HEK293 (cell line): Measurements from ENCODE around the gene FCHO1.

Experiments
- BCL11B ChIP-seq: fragments of 450-650 bp; formaldehyde crosslinking; IDR thresholded peaks from 2 replicates; pipeline ENCODE4 v1.5.1; 2016; ENCODE audit warnings: low read depth, missing biosample characterization, missing genetic modification characterization
- EGR2 ChIP-seq: fragments of 450-650 bp; formaldehyde crosslinking; IDR thresholded peaks from 2 replicates; pipeline ENCODE4 v1.5.1; 2016; ENCODE audit warnings: low read depth, missing biosample characterization, missing genetic modification characterization
- HOXD13 ChIP-seq: sonication (generic); formaldehyde crosslinking; IDR thresholded peaks from 2 replicates; pipeline ENCODE4 v1.8.0; 2022; ENCODE audit warnings: missing genetic modification reagents, borderline replicate concordance
- KLF8 ChIP-seq: fragments of 450-650 bp; formaldehyde crosslinking; IDR thresholded peaks from 2 replicates; pipeline ENCODE4 v1.5.1; 2016; ENCODE audit warnings: missing biosample characterization, missing genetic modification characterization
- OSR2 ChIP-seq: fragments of 450-650 bp; formaldehyde crosslinking; IDR thresholded peaks from 2 replicates; pipeline ENCODE4 v1.5.1; 2016; ENCODE audit warnings: missing biosample characterization, missing genetic modification characterization
- TCF7L2 ChIP-seq: IDR thresholded peaks from 2 replicates; pipeline ENCODE4 v1.6.1; 2011; ENCODE audit warnings: low read depth, mild to moderate bottlenecking, inconsistent platforms, low read length, moderate library complexity, borderline replicate concordance
- TRIM28 ChIP-seq: IDR thresholded peaks from 2 replicates; pipeline ENCODE4 v1.6.1; 2011; ENCODE audit warnings: low read length, control low read depth, borderline replicate concordance
- ZBTB1 ChIP-seq: fragments of 450-650 bp; formaldehyde crosslinking; IDR thresholded peaks from 2 replicates; pipeline ENCODE4 v1.5.1; 2016; ENCODE audit warnings: missing biosample characterization, missing genetic modification characterization
- ZFP41 ChIP-seq: fragments of 450-650 bp; formaldehyde crosslinking; IDR thresholded peaks from 2 replicates; pipeline ENCODE4 v1.5.1; 2016; ENCODE audit warnings: missing biosample characterization, missing genetic modification characterization, borderline replicate concordance
- ZFP69B ChIP-seq: fragments of 450-650 bp; formaldehyde crosslinking; IDR thresholded peaks from 2 replicates; pipeline ENCODE4 v1.5.1; 2016; ENCODE audit warnings: missing biosample characterization, missing genetic modification characterization
- ZNF10 ChIP-seq: fragments of 450-650 bp; formaldehyde crosslinking; IDR thresholded peaks from 2 replicates; pipeline ENCODE4 v1.5.1; 2017; ENCODE audit warnings: missing biosample characterization, missing genetic modification characterization
- ZNF121 ChIP-seq: fragments of 450-650 bp; formaldehyde crosslinking; IDR thresholded peaks from 2 replicates; pipeline ENCODE4 v1.5.1; 2016; ENCODE audit warnings: missing biosample characterization, missing genetic modification characterization
- ZNF132 ChIP-seq: fragments of 450-650 bp; formaldehyde crosslinking; IDR thresholded peaks from 2 replicates; pipeline ENCODE4 v1.5.1; 2017; ENCODE audit warnings: missing biosample characterization, missing genetic modification characterization, borderline replicate concordance
- ZNF211 ChIP-seq: fragments of 450-650 bp; formaldehyde crosslinking; IDR thresholded peaks from 2 replicates; pipeline ENCODE4 v1.5.1; 2016; ENCODE audit warnings: low read depth, missing biosample characterization, missing genetic modification characterization
- ZNF239 ChIP-seq: fragments of 450-650 bp; formaldehyde crosslinking; IDR thresholded peaks from 2 replicates; pipeline ENCODE4 v1.5.1; 2016; ENCODE audit warnings: missing biosample characterization, missing genetic modification characterization
- ZNF24 ChIP-seq: fragments of 450-650 bp; formaldehyde crosslinking; IDR thresholded peaks from 2 replicates; pipeline ENCODE4 v1.5.1; 2016; ENCODE audit warnings: missing biosample characterization, missing genetic modification characterization
- ZNF248 ChIP-seq: fragments of 450-650 bp; formaldehyde crosslinking; IDR thresholded peaks from 2 replicates; pipeline ENCODE4 v1.5.1; 2017; ENCODE audit warnings: missing biosample characterization, missing genetic modification characterization
- ZNF37A ChIP-seq: fragments of 450-650 bp; IDR thresholded peaks from 2 replicates; pipeline ENCODE4 v1.5.1; 2018; ENCODE audit warnings: missing biosample characterization, missing genetic modification characterization
- ZNF426 ChIP-seq: fragments of 450-650 bp; formaldehyde crosslinking; IDR thresholded peaks from 2 replicates; pipeline ENCODE4 v1.5.1; 2017; ENCODE audit warnings: missing biosample characterization, missing genetic modification characterization, mild to moderate bottlenecking, inconsistent platforms, moderate library complexity
- ZNF561 ChIP-seq: fragments of 450-650 bp; IDR thresholded peaks from 2 replicates; pipeline ENCODE4 v1.5.1; 2018; ENCODE audit warnings: missing biosample characterization, missing genetic modification characterization, borderline replicate concordance
- ZNF626 ChIP-seq: fragments of 450-650 bp; sonication (Bioruptor Pico); formaldehyde crosslinking; IDR thresholded peaks from 2 replicates; pipeline ENCODE4 v1.5.1; 2018; ENCODE audit warnings: missing biosample characterization, missing genetic modification characterization, inconsistent platforms
- ZNF629 ChIP-seq: fragments of 450-650 bp; formaldehyde crosslinking; IDR thresholded peaks from 2 replicates; pipeline ENCODE4 v1.5.1; 2017; ENCODE audit warnings: missing biosample characterization, missing genetic modification characterization
- ZNF658 ChIP-seq: fragments of 450-650 bp; formaldehyde crosslinking; IDR thresholded peaks from 2 replicates; pipeline ENCODE4; 2016; ENCODE audit warnings: missing biosample characterization, missing genetic modification characterization
- ZNF677 ChIP-seq: fragments of 450-650 bp; IDR thresholded peaks from 2 replicates; pipeline ENCODE4 v1.5.0; 2018; ENCODE audit warnings: missing biosample characterization, mild to moderate bottlenecking, missing genetic modification characterization, moderate library complexity
- ZNF768 ChIP-seq: fragments of 450-650 bp; formaldehyde crosslinking; IDR thresholded peaks from 2 replicates; pipeline ENCODE4 v1.5.1; 2018; ENCODE audit warnings: missing biosample characterization, mild to moderate bottlenecking, missing genetic modification characterization
- ZNF777 ChIP-seq: fragments of 450-650 bp; formaldehyde crosslinking; IDR thresholded peaks from 2 replicates; pipeline ENCODE4 v1.5.1; 2017; ENCODE audit warnings: missing biosample characterization, missing genetic modification characterization, borderline replicate concordance
- ZNF785 ChIP-seq: fragments of 450-650 bp; formaldehyde crosslinking; IDR thresholded peaks from 2 replicates; pipeline ENCODE4 v1.5.1; 2016; ENCODE audit warnings: missing biosample characterization, missing genetic modification characterization
- ZXDB ChIP-seq: fragments of 450-650 bp; formaldehyde crosslinking; IDR thresholded peaks from 2 replicates; pipeline ENCODE4 v1.5.1; 2016; ENCODE audit warnings: missing biosample characterization, missing genetic modification characterization
- TF ChIP-seq, protein P1 (sequence below): fragments of 450-650 bp; formaldehyde crosslinking; IDR thresholded peaks from 2 replicates; pipeline ENCODE4 v1.5.1; 2016; ENCODE audit warnings: missing biosample characterization, missing genetic modification characterization, low read depth
- TF ChIP-seq, protein P2 (sequence below): fragments of 450-650 bp; formaldehyde crosslinking; IDR thresholded peaks from 2 replicates; pipeline ENCODE4 v1.5.1; 2016; ENCODE audit warnings: missing biosample characterization, missing genetic modification characterization
- TF ChIP-seq, protein P3 (sequence below): fragments of 450-650 bp; formaldehyde crosslinking; conservative IDR thresholded peaks from 2 replicates; pipeline ENCODE4 v1.5.1; 2016; ENCODE audit warnings: low read depth, missing biosample characterization, missing genetic modification characterization
- TF ChIP-seq, protein P4 (sequence below): fragments of 450-650 bp; formaldehyde crosslinking; IDR thresholded peaks from 2 replicates; pipeline ENCODE4 v1.5.1; 2017; ENCODE audit warnings: missing biosample characterization, missing genetic modification characterization

FCHO1 gene

DNA sequence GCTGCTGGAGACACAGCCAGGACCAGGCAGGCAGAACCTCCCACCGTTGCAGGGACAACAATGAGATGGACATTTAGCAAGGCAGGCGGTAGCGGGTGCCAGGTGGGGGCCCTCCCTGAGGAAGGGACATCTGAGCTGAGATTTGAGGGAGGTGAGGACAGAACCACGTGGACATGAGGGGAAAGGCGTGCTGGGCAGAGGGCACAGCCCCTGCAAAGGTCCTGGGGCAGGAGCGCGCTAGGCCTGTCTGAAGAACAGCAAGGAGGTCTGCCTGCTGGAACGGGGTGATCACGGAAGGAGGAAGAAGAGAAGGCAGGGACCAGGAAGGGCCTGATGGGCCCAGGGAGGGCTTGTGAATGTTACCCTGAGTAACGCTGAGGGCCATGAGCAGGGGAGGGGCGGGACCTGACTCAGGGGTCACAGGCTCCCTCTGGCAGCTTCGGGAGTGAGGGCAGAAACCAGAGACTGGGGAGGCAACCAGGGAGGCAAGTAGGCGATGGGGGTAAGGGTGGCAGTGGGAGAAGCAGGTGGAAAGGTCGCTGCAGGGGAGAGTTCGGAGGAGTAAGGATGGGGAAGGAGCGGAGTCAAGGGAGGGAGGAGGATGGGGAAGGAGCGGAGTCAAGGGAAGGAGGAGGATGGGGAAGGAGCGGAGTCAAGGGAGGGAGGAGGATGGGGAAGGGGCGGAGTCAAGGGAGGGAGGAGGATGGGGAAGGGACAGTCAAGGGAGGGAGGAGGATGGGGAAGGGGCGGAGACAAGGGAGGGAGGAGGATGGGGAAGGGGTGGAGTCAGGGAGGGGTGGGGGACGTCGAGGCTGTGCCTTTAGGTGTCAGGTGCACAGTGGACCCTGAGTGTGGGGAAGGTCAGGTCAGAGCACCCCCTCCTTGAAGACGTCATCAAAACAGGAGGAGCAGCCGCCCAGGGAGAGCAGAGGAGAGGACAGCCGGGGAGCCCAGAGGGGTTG is 28.0 kb downstream of the FCHO1 start (continued):
- TF ChIP-seq ZNF658 (no peak), ZNF132 (tag by site-specific recombination) (no peak), ZNF777 (tag by site-specific recombination) (no peak), ZNF768 (tag by site-specific recombination) (no peak), EGR2 (tag by site-specific recombination) (peak; percentile 93), BCL11B (no peak; the same call in 1 of the 2 replicates), ZNF211 (tag by site-specific recombination) (no peak), ZNF121 (no peak), ZBTB1 (tag by site-specific recombination) (no peak), ZNF561 (no peak), ZNF629 (tag by site-specific recombination) (peak; percentile 46), ZNF248 (tag by site-specific recombination) (no peak), TCF7L2 (no peak), ZNF677 (tag by site-specific recombination) (no peak), ZNF24 (tag by site-specific recombination) (no peak), ZFP41 (tag by site-specific recombination) (no peak), ZFP69B (tag by site-specific recombination) (peak; percentile 74), ZNF239 (tag by site-specific recombination) (no peak), ZNF37A (tag by site-specific recombination) (no peak), HOXD13 (no peak), ZNF10 (tag by site-specific recombination) (no peak), KLF8 (tag by site-specific recombination) (peak; percentile 71; the same call in 1 of the 2 replicates), ZXDB (no peak), ZNF785 (no peak), ZNF426 (tag by site-specific recombination) (no peak), OSR2 (no peak), ZNF626 (tag by site-specific recombination) (no peak), TRIM28 (no peak)
- TF ChIP-seq, protein P1, sequence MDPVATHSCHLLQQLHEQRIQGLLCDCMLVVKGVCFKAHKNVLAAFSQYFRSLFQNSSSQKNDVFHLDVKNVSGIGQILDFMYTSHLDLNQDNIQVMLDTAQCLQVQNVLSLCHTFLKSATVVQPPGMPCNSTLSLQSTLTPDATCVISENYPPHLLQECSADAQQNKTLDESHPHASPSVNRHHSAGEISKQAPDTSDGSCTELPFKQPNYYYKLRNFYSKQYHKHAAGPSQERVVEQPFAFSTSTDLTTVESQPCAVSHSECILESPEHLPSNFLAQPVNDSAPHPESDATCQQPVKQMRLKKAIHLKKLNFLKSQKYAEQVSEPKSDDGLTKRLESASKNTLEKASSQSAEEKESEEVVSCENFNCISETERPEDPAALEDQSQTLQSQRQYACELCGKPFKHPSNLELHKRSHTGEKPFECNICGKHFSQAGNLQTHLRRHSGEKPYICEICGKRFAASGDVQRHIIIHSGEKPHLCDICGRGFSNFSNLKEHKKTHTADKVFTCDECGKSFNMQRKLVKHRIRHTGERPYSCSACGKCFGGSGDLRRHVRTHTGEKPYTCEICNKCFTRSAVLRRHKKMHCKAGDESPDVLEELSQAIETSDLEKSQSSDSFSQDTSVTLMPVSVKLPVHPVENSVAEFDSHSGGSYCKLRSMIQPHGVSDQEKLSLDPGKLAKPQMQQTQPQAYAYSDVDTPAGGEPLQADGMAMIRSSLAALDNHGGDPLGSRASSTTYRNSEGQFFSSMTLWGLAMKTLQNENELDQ (tag by site-specific recombination) = no peak
- TF ChIP-seq, protein P2, sequence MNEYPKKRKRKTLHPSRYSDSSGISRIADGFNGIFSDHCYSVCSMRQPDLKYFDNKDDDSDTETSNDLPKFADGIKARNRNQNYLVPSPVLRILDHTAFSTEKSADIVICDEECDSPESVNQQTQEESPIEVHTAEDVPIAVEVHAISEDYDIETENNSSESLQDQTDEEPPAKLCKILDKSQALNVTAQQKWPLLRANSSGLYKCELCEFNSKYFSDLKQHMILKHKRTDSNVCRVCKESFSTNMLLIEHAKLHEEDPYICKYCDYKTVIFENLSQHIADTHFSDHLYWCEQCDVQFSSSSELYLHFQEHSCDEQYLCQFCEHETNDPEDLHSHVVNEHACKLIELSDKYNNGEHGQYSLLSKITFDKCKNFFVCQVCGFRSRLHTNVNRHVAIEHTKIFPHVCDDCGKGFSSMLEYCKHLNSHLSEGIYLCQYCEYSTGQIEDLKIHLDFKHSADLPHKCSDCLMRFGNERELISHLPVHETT (tag by site-specific recombination) = no peak
- TF ChIP-seq, protein P3, sequence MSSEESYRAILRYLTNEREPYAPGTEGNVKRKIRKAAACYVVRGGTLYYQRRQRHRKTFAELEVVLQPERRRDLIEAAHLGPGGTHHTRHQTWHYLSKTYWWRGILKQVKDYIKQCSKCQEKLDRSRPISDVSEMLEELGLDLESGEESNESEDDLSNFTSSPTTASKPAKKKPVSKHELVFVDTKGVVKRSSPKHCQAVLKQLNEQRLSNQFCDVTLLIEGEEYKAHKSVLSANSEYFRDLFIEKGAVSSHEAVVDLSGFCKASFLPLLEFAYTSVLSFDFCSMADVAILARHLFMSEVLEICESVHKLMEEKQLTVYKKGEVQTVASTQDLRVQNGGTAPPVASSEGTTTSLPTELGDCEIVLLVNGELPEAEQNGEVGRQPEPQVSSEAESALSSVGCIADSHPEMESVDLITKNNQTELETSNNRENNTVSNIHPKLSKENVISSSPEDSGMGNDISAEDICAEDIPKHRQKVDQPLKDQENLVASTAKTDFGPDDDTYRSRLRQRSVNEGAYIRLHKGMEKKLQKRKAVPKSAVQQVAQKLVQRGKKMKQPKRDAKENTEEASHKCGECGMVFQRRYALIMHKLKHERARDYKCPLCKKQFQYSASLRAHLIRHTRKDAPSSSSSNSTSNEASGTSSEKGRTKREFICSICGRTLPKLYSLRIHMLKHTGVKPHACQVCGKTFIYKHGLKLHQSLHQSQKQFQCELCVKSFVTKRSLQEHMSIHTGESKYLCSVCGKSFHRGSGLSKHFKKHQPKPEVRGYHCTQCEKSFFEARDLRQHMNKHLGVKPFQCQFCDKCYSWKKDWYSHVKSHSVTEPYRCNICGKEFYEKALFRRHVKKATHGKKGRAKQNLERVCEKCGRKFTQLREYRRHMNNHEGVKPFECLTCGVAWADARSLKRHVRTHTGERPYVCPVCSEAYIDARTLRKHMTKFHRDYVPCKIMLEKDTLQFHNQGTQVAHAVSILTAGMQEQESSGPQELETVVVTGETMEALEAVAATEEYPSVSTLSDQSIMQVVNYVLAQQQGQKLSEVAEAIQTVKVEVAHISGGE = no peak
- TF ChIP-seq, protein P4, sequence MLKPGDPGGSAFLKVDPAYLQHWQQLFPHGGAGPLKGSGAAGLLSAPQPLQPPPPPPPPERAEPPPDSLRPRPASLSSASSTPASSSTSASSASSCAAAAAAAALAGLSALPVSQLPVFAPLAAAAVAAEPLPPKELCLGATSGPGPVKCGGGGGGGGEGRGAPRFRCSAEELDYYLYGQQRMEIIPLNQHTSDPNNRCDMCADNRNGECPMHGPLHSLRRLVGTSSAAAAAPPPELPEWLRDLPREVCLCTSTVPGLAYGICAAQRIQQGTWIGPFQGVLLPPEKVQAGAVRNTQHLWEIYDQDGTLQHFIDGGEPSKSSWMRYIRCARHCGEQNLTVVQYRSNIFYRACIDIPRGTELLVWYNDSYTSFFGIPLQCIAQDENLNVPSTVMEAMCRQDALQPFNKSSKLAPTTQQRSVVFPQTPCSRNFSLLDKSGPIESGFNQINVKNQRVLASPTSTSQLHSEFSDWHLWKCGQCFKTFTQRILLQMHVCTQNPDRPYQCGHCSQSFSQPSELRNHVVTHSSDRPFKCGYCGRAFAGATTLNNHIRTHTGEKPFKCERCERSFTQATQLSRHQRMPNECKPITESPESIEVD (tag by site-specific recombination) = no peak
